ENCODE measurements around the gene TTC7B. TPM values are rescaled to one million over a fixed set of nuclear protein-coding genes. Genes with fewer than 3 reads are reported as not detected.

The TTC7B gene
- total RNA-seq, 1 experiment from 2014 or later = 70.6 TPM

GRCh38 chr14:90756755-90757345 lies 59.4 kb downstream of the TTC7B start:
- TF ChIP-seq EZH2phosphoT487 (IDR thresholded peaks at IDR 0.05; ENCODE audit: borderline replicate concordance) = no peak
- intact Hi-C loops (cut with micrococcal nuclease) = loop anchor here (5.0 to 10.0 kb wide), 2 partner anchors 425 to 452 kb away; partner anchors contain the start of gene NRDE2
- Histone ChIP-seq H2AFZ (ENCODE audit: low read depth, low read length, poor library complexity, severe bottlenecking) (no peak overlapping the region), H3K9me2 (ENCODE audit: insufficient read depth) (no peaks in the 10 kb centered on the region), H3K9me3 (ENCODE audit: control insufficient read depth in 1 of 2, insufficient read depth in 1 of 2, low read depth in 1 of 2, low read length in 2 of 2) (no peaks in the 10 kb centered on the region), H3K4me3 (replicated peaks in 1 of 2; ENCODE audit: low read depth in 1 of 2, low read length in 2 of 2) (no peak overlapping the region), H3K27me3 (ENCODE audit: insufficient read depth, low read length) (no peaks in the 10 kb centered on the region), H4K20me1 (ENCODE audit: insufficient read depth) (no peaks in the 10 kb centered on the region), H3K79me2 (ENCODE audit: insufficient read depth, low read length) (no peaks in the 10 kb centered on the region), H3K27ac (ENCODE audit: low read depth, low read length) (no peak overlapping the region), H3K9ac (ENCODE audit: low read length) (no peak overlapping the region), H3K4me1 (ENCODE audit: control insufficient read depth in 1 of 2, insufficient read depth in 2 of 2, low read length in 2 of 2) (peaks cover 10 to 15% of the 10 kb centered on the region in 2 experiments; a peak in 3 of 4 replicates), H3K36me3 (ENCODE audit: control insufficient read depth in 1 of 2, insufficient read depth in 2 of 2, low read length in 2 of 2) (no peaks in the 10 kb centered on the region), H3K4me2 (ENCODE audit: low read length) (no peak overlapping the region)
- CTCF ChIA-PET = interaction anchor here (3.9 kb wide), 1 partner anchor 455 kb away, joined by 32 read pairs; no protein-coding TSS in a partner anchor
- DNase-seq (ENCODE audit: low read depth, low spot score) (no peak), ATAC-seq (no peak)
- POLR2A ChIA-PET = no interaction called here
- BruUV-seq (replicated peaks) = no TSS peak
- RAD21 ChIA-PET (ENCODE audit: low non-redundant PET in 1 of 2, low total read pairs in 2 of 2, uncharacterized antibody in 2 of 2, unreplicated experiment in 2 of 2) = no interaction called here

GRCh38 chr14:90755661-90756304 lies 60.4 kb downstream of the TTC7B start:
- no peaks in the 10 kb centered on the region for H3K79me2 ChIP-seq (ENCODE audit: insufficient read depth, low read length)
- H3K36me3 ChIP-seq (ENCODE audit: control insufficient read depth in 1 of 2, insufficient read depth in 2 of 2, low read length in 2 of 2) = no peaks in the 10 kb centered on the region
- H3K4me3 ChIP-seq (replicated peaks in 1 of 2; ENCODE audit: low read depth in 1 of 2, low read length in 2 of 2) = no peak overlapping the region
- no TSS peak for BruUV-seq (replicated peaks)
- H3K27ac ChIP-seq (ENCODE audit: low read depth, low read length) = no peak overlapping the region
- ChIA-PET CTCF (no interaction called here), RAD21 (ENCODE audit: low non-redundant PET in 1 of 2, low total read pairs in 2 of 2, uncharacterized antibody in 2 of 2, unreplicated experiment in 2 of 2) (no interaction called here), POLR2A (no interaction called here)
- H3K9me2 ChIP-seq (ENCODE audit: insufficient read depth) = no peaks in the 10 kb centered on the region
- DNase-seq (ENCODE audit: low read depth, low spot score) (no peak), ATAC-seq (no peak)
- peaks cover 10 to 15% of the 10 kb centered on the region in 2 experiments; a peak in 3 of 4 replicates for H3K4me1 ChIP-seq (ENCODE audit: control insufficient read depth in 1 of 2, insufficient read depth in 2 of 2, low read length in 2 of 2)
- H3K4me2 ChIP-seq (ENCODE audit: low read length) = no peak overlapping the region
- no peaks in the 10 kb centered on the region for H3K27me3 ChIP-seq (ENCODE audit: insufficient read depth, low read length)
- intact Hi-C loops (cut with micrococcal nuclease) = loop anchor here (5.0 to 10.0 kb wide), 2 partner anchors 423 to 451 kb away; partner anchors contain the start of gene NRDE2
- no peak for TF ChIP-seq POLR2A (IDR thresholded peaks at IDR 0.05; ENCODE audit: borderline replicate concordance, extremely low read depth, insufficient read depth, insufficient read length)
- no peak for TF ChIP-seq REST (IDR thresholded peaks at IDR 0.05; ENCODE audit: low read depth)
- no peak for TF ChIP-seq ZNF274 (IDR thresholded peaks at IDR 0.05; ENCODE audit: low read depth, low read length)
- TF ChIP-seq POLR2AphosphoS5 (IDR thresholded peaks at IDR 0.05; ENCODE audit: low read depth, low read length) = no peak
- no peak for TF ChIP-seq SRF (IDR thresholded peaks at IDR 0.05; ENCODE audit: low read depth)
- TF ChIP-seq EGR1 (IDR thresholded peaks at IDR 0.05; ENCODE audit: low read depth) = no peak
- TF ChIP-seq EZH2phosphoT487 (IDR thresholded peaks at IDR 0.05; ENCODE audit: borderline replicate concordance) = no peak
- no peak for TF ChIP-seq ELF1 (IDR thresholded peaks at IDR 0.05; ENCODE audit: borderline replicate concordance, low read depth)
- TF ChIP-seq FOSL1 (IDR thresholded peaks at IDR 0.05; ENCODE audit: low read depth) = no peak
- no peak for TF ChIP-seq CEBPB (IDR thresholded peaks at IDR 0.05; ENCODE audit: low read depth)
- TF ChIP-seq RAD21 (IDR thresholded peaks at IDR 0.05; ENCODE audit: low read depth) = no peak
- TF ChIP-seq ZBTB33 (IDR thresholded peaks at IDR 0.05; ENCODE audit: extremely low read depth, insufficient replicate concordance, low read length) = no peak
- TF ChIP-seq TCF7L2 (IDR thresholded peaks at IDR 0.05; ENCODE audit: borderline replicate concordance, extremely low read depth, insufficient read depth, insufficient read length) = no peak
- no peak overlapping the region for H3K9ac ChIP-seq (ENCODE audit: low read length)
- H3K9me3 ChIP-seq (ENCODE audit: control insufficient read depth in 1 of 2, insufficient read depth in 1 of 2, low read depth in 1 of 2, low read length in 2 of 2) = no peaks in the 10 kb centered on the region
- no peaks in the 10 kb centered on the region for H4K20me1 ChIP-seq (ENCODE audit: insufficient read depth)
- no peak overlapping the region for H2AFZ ChIP-seq (ENCODE audit: low read depth, low read length, poor library complexity, severe bottlenecking)
